DOHH2 (cell line): ENCODE data around the gene ZNF23.

Source experiments
- H3F3A ChIP-seq: fragments of 200-600 bp; sonication (generic), shearing (Covaris generic); 2 replicates; pipeline ENCODE4 v1.6.0; 2016; ENCODE audit warnings: antibody characterized with exemption, mild to moderate bottlenecking; ENCODE audit not compliant: control insufficient read depth, insufficient read depth
- H3K27ac ChIP-seq: fragments of 200-600 bp; sonication (generic); 2 replicates; pipeline ENCODE4 v1.5.1; 2014; ENCODE audit warnings: low read depth, mild to moderate bottlenecking, low read length, moderate library complexity
- H3K27me3 ChIP-seq: fragments of 200-600 bp; sonication (generic); 2 replicates; pipeline ENCODE4 v1.6.1; 2014; ENCODE audit warnings: mild to moderate bottlenecking, low read length, mixed read lengths; ENCODE audit not compliant: control insufficient read depth
- H3K36me3 ChIP-seq: fragments of 200-600 bp; sonication (generic); 2 replicates; pipeline ENCODE4 v1.6.1; 2014; ENCODE audit warnings: mild to moderate bottlenecking, low read length, moderate library complexity, mixed read lengths; ENCODE audit not compliant: control insufficient read depth
- H3K4me1 ChIP-seq: fragments of 200-600 bp; sonication (generic); 2 replicates; pipeline ENCODE4 v1.6.1; 2014; ENCODE audit warnings: mild to moderate bottlenecking, low read length, mixed read lengths; ENCODE audit not compliant: control insufficient read depth
- H3K4me2 ChIP-seq: fragments of 200-600 bp; sonication (generic); 2 replicates; pipeline ENCODE4 v1.6.0; 2014; ENCODE audit warnings: mild to moderate bottlenecking, low read length, moderate library complexity
- H3K4me3 ChIP-seq: fragments of 200-600 bp; sonication (generic); 2 replicates; pipeline ENCODE4 v1.5.1; 2014; ENCODE audit warnings: mild to moderate bottlenecking, low read length, mixed read lengths
- H3K79me2 ChIP-seq: fragments of 200-600 bp; sonication (generic); 2 replicates; pipeline ENCODE4 v1.6.1; 2014; ENCODE audit warnings: mild to moderate bottlenecking, low read length, mixed read lengths; ENCODE audit not compliant: control insufficient read depth
- H3K9me2 ChIP-seq: fragments of 200-600 bp; sonication (generic); replicated peaks from 2 replicates; pipeline ENCODE4 v1.6.1; 2014; ENCODE audit warnings: mild to moderate bottlenecking, low read length, mixed read lengths; ENCODE audit not compliant: control insufficient read depth
- H3K9me3 ChIP-seq: fragments of 200-600 bp; sonication (generic); 2 replicates; pipeline ENCODE4 v1.6.1; 2014; ENCODE audit warnings: antibody characterized with exemption, low read length, mixed read lengths; ENCODE audit not compliant: control insufficient read depth, insufficient read depth
- H4K20me1 ChIP-seq: fragments of 200-600 bp; sonication (generic); 2 replicates; pipeline ENCODE4 v1.6.0; 2014; ENCODE audit warnings: low read depth, mild to moderate bottlenecking, antibody characterized with exemption, low read length, moderate library complexity; ENCODE audit not compliant: control insufficient read depth, insufficient read depth
- CTCF ChIP-seq: fragments of 200-600 bp; sonication (generic); IDR thresholded peaks from one replicate; pipeline ENCODE4 v1.5.1; 2014; ENCODE audit warnings: antibody characterized with exemption, mild to moderate bottlenecking, low read depth, low read length; ENCODE audit not compliant: poor library complexity, severe bottlenecking
- EZH2phosphoT487 ChIP-seq: fragments of 200-600 bp; sonication (generic); IDR thresholded peaks from 2 replicates; pipeline ENCODE4 v1.6.1; 2017; ENCODE audit warnings: borderline replicate concordance, mild to moderate bottlenecking, antibody characterized with exemption, low read length, moderate library complexity, mixed read lengths

ZNF23 gene

GRCh38 chr16:71490361-71490760 is 28.3 kb upstream of the ZNF23 start:
- H3K4me3 ChIP-seq: no peak overlapping the region
- H3F3A ChIP-seq: no peaks in the 10 kb centered on the region
- H3K36me3 ChIP-seq: no peaks in the 10 kb centered on the region
- TF ChIP-seq CTCF: no peak
- no peak for TF ChIP-seq EZH2phosphoT487
- H3K9me2 ChIP-seq: no peaks in the 10 kb centered on the region
- H3K27ac ChIP-seq: no peak overlapping the region
- no peak overlapping the region for H3K4me2 ChIP-seq
- 0 out of 2 replicates have a peak, but pooled peaks cover 4% of the 10 kb centered on the region for H3K27me3 ChIP-seq
- no peaks in the 10 kb centered on the region for H4K20me1 ChIP-seq
- no peaks in the 10 kb centered on the region for H3K79me2 ChIP-seq
- H3K4me1 ChIP-seq: no peaks in the 10 kb centered on the region
- no peaks in the 10 kb centered on the region for H3K9me3 ChIP-seq

- no peak within 1 kb of the TSS for H3K27ac ChIP-seq
- 0 out of 2 replicates have a peak, but pooled peaks cover 4% of the 10 kb centered on the region for H3K27me3 ChIP-seq
- H3K9me2 ChIP-seq: no peaks in the 10 kb centered on the region
- no peaks in the 10 kb centered on the region for H3F3A ChIP-seq
- H3K9me3 ChIP-seq: no peaks in the 10 kb centered on the region
- no peak within 1 kb of the TSS for H3K4me3 ChIP-seq
- H3K36me3 ChIP-seq: no peaks in the 10 kb centered on the region
- no peak within 1 kb of the TSS for H3K4me2 ChIP-seq
- no peaks in the 10 kb centered on the region for H4K20me1 ChIP-seq
- H3K4me1 ChIP-seq: peaks cover 5% of the 10 kb centered on the region
- no peaks in the 10 kb centered on the region for H3K79me2 ChIP-seq
- TF ChIP-seq CTCF (no peak), EZH2phosphoT487 (no peak)
Measured at GRCh38 chr16:71489122-71489521, 27.1 kb upstream of the ZNF23 start, which contains the start of gene ZNF19. ZNF19 (minus strand) TSS chr16:71489324; CDS start chr16:71482114, 7,210 bp downstream.

GRCh38 chr16:71484006-71484893 is 22.2 kb upstream of the ZNF23 start:
- H3K9me3 ChIP-seq: no peaks in the 10 kb centered on the region
- peak overlapping the region; percentile 87 for H3K4me2 ChIP-seq
- peaks cover 22% of the 10 kb centered on the region for H3K4me1 ChIP-seq
- H3K36me3 ChIP-seq: no peaks in the 10 kb centered on the region
- H3K4me3 ChIP-seq: peak overlapping the region; percentile 100
- no peaks in the 10 kb centered on the region for H4K20me1 ChIP-seq
- H3F3A ChIP-seq: no peaks in the 10 kb centered on the region
- TF ChIP-seq CTCF: no peak
- TF ChIP-seq EZH2phosphoT487: no peak
- peak overlapping the region; percentile 77 for H3K27ac ChIP-seq
- H3K79me2 ChIP-seq: no peaks in the 10 kb centered on the region
- H3K9me2 ChIP-seq: no peaks in the 10 kb centered on the region
- no peaks in the 10 kb centered on the region for H3K27me3 ChIP-seq
